Effector memory CD4-positive, alpha-beta T cell (primary cell): ENCODE measurements around the gene MARCHF2.
A peak's percentile ranks its signal among the peaks of the same experiment; 100 is the strongest.

Source experiments
- DNase-seq, 3 donors: peaks; one replicate each; pipeline ENCODE4 v3.0.0-alpha.2; 2020
- H3K27ac ChIP-seq: 2 replicates; pipeline ENCODE4 v1.7.0; 2013; ENCODE audit warnings: mild to moderate bottlenecking, low read length, moderate library complexity; ENCODE audit not compliant: insufficient read depth, poor library complexity, severe bottlenecking
- H3K27me3 ChIP-seq: replicated peaks from 2 replicates; pipeline ENCODE4 v1.7.0; 2013; ENCODE audit warnings: mild to moderate bottlenecking, low read length; ENCODE audit not compliant: insufficient read depth, control insufficient read depth, poor library complexity, severe bottlenecking
- H3K36me3 ChIP-seq: 2 replicates; pipeline ENCODE4 v1.7.0; 2013; ENCODE audit warnings: mild to moderate bottlenecking, low read length, moderate library complexity; ENCODE audit not compliant: control insufficient read depth, insufficient read depth
- H3K4me1 ChIP-seq: 2 replicates; pipeline ENCODE4 v1.7.0; 2013; ENCODE audit warnings: low read length, mild to moderate bottlenecking; ENCODE audit not compliant: control insufficient read depth, insufficient read depth, poor library complexity, severe bottlenecking
- H3K4me3 ChIP-seq: 2 replicates; pipeline ENCODE4 v1.7.0; 2013; ENCODE audit warnings: low read length, low read depth, mild to moderate bottlenecking; ENCODE audit not compliant: insufficient read depth, poor library complexity, severe bottlenecking
- H3K9me3 ChIP-seq: 2 replicates; pipeline ENCODE4 v1.7.0; 2013; ENCODE audit warnings: mild to moderate bottlenecking, low read length, moderate library complexity; ENCODE audit not compliant: control insufficient read depth

The MARCHF2 gene

DNA sequence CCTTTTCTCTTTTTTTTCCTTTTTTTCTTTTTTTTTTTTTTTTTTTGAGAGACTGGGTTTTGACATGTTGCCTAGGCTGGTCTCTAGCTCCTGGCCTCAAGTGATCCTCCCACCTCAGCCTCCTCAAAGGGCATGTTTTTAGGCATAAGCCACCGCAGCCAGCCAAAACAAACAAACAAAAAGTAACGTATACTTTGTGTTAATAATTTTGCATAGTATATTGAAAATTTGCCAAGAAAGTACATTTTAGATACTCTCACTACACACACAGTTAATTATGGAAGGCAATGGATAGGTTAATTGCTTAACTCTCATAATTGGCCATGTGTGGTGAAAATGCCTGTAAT is 24.5 kb upstream of the MARCHF2 start:
- no peak overlapping the region for H3K4me3 ChIP-seq
- H3K4me1 ChIP-seq = peaks cover 5% of the 10 kb centered on the region

DNA sequence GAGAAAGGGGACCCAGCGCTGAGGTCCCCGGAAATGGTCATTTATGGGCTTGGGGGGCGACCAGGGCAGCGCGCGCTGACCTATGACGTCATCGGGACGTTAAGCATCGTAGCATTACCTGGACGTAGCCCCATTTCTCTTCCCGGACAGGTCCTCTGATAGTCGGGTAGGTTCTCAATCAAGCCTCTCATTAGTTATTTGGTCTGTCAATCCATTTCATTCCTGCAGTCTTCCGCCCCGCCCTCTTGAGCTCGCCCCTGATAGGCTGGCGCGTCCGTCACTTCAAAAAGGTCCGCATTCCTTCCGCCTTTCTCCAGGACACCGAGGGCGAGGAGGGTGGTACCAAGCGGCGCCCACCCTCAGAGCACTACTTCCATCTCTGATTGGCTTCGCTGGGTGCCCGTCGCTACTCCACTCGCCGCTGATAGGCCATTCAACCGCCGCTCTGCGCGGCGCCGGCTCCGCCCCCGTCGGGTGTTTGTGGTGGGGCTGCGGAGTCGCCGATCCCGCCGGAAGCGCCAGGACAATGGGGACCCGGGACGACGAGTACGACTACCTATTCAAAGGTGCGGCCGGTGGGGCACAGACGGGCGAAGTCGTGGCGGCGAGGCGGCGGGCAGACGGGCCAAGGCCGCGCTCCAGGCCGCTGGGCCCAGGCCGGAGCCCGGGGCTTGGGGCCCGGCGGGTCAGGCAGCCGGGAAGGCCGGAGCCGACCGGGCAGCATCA is 23.1 kb upstream of the MARCHF2 start, which contains the start of gene RAB11B:
TSS of gene RAB11B (plus strand) at position 470 of the 726 bp plus-strand sequence. CDS start at position 527, 57 bp downstream.
- no peaks in the 10 kb centered on the region for H3K36me3 ChIP-seq
- DNase-seq = peak; percentile 95 to 98 (median 97)
- no peaks in the 10 kb centered on the region for H3K27me3 ChIP-seq
- H3K9me3 ChIP-seq = no peaks in the 10 kb centered on the region
- peak within 1 kb of the TSS; percentile 98 for H3K27ac ChIP-seq
- H3K4me3 ChIP-seq = peak within 1 kb of the TSS; percentile 78
- H3K4me1 ChIP-seq = peaks cover 5% of the 10 kb centered on the region

More for the DNA sequence above, 24.5 kb upstream of the MARCHF2 start:
- Histone ChIP-seq H3K27ac (no peak overlapping the region), H3K9me3 (no peaks in the 10 kb centered on the region), H3K36me3 (no peaks in the 10 kb centered on the region), H3K27me3 (no peaks in the 10 kb centered on the region)
- DNase-seq = no peak

DNA sequence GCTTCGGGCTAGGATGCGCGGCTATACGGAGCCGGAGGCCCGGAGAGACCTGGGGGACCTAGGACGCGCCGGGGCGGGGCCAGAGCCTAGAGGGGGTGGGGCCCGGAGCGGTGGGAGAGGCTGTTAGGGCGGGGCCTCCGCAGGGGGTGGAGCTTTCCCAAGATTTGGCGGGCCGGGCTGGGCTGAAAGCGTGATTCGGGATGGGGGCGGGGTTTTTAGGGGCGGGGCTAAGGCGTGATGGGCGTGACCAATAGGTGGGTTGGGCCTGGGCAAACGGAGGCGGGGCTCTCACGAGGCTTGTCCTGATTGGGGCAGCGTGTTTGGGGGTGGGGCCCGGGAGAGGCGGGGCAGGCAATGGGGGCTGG is 22.5 kb upstream of the MARCHF2 start:
- Histone ChIP-seq H3K9me3 (no peaks in the 10 kb centered on the region), H3K4me1 (peaks cover 5% of the 10 kb centered on the region), H3K4me3 (peak overlapping the region; percentile 78), H3K27me3 (no peaks in the 10 kb centered on the region), H3K27ac (peak overlapping the region; percentile 98), H3K36me3 (peaks cover 2% of the 10 kb centered on the region)
- DNase-seq = peak; percentile 87 to 91 (median 89)

DNA sequence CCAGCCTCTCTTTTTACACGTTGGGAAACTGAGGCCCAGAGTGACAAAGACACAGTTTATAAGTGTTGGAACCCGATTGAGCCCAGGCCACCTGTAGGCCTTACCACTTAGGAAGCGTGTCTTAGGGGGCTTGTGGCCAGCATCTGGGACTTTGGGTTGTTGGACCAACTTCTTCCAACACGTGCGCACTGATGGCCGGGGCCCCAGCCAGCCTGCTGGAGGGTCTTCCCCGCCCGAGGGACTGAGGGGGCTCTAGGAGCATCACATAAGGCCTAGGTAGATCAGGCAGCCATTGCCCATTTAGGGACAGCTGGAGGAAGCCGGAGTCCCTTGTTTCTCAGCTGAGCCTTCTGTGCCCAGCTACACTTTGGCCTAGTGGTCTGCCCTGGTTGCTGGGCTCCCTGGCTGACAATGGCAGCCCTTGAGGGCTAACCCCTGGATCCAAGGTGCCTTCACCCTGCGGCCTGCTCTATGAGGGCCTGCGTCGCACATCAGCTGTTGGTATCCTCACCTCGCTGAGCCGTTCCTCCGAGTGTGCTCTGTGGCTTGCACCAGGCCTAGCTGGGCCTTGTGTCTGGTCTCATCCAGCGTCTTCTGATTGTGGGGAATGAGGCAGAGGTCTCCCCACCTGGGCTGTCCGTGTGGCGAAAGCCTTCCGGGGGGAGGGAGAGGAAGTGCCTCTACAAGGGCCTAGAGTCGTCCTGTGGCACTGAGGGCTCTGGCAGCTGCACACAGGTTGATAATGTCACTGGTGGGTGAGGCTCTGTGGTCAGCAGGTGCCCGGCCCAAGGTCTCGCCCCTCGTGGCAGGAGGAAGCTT is 21.7 kb upstream of the MARCHF2 start:
- H3K27ac ChIP-seq = no peak overlapping the region
- H3K36me3 ChIP-seq = peaks cover 5% of the 10 kb centered on the region
- peaks cover 5% of the 10 kb centered on the region for H3K4me1 ChIP-seq
- no peak overlapping the region for H3K4me3 ChIP-seq
- DNase-seq = no peak
- no peaks in the 10 kb centered on the region for H3K9me3 ChIP-seq
- no peaks in the 10 kb centered on the region for H3K27me3 ChIP-seq

DNA sequence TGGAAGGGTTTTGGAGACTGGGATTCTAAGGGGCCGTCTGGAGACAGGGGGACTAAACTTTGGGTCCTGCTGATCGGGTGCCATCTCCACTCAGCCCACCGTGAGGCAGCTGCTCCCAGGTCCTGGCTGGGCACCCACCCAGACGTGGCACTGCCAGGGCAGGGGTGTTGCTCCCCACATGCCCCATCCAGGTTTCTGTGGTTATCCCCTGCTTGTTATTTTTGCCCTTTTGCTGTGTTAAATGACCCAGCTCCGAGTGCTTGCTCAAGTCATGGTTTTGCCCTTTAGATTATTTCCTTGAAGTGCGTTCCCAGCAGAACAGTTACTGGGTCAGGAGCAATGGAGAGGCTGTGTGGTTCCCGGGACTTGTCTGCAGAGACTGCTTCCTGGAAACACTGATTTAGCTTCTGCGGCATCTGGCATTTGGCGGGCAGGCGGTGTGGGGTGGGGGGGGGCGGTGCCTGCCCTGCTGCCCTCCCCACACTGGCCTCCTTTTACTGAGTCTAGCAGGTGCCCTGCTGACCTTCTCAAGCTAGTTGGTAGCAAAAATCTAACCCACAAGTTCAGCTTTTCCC is 21.0 kb upstream of the MARCHF2 start:
- no peak overlapping the region for H3K4me3 ChIP-seq
- peaks cover 5% of the 10 kb centered on the region for H3K4me1 ChIP-seq
- no peak overlapping the region for H3K27ac ChIP-seq

DNA sequence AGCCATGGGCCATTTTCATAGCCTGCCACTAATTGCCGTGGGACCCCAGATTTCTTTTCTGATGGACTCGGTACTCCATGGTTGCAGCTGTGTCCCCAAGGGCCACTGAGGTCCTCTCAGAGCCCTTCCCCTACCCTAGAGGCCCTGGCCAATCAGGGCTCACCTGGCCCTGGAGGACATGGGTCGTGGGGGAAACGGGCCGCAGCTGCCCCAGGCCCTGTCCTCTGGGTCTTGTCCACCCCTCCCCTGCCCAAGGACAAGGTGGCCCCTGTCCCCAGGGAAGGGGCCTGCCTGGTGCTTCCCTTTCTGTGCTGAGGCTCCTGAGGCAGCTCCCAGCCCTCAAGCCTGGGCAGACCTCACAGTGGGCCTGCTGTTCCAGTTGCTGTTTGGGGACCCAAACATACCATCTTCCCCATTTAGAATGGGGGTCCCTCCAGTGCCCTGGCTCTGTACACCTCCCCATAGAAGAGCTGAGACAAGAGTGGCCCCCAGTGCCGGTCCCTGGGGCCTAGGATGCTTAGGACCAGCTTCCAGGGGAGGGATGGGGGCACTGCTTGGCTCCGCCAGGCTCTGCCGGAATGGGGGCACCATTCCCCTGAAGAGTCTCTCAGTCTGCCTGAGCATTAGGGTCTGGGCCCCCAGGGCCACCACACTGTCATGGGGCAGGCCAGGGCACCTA is 19.8 kb upstream of the MARCHF2 start:
- peaks cover 5% of the 10 kb centered on the region for H3K36me3 ChIP-seq
- H3K27ac ChIP-seq = no peak overlapping the region
- no peaks in the 10 kb centered on the region for H3K9me3 ChIP-seq
- no peak for DNase-seq
- no peak overlapping the region for H3K4me3 ChIP-seq
- peaks cover 5% of the 10 kb centered on the region for H3K4me1 ChIP-seq
- H3K27me3 ChIP-seq = no peaks in the 10 kb centered on the region

More for the DNA sequence above, 21.0 kb upstream of the MARCHF2 start:
- Histone ChIP-seq H3K36me3 (peaks cover 5% of the 10 kb centered on the region), H3K9me3 (no peaks in the 10 kb centered on the region), H3K27me3 (no peaks in the 10 kb centered on the region)
- DNase-seq = no peak

DNA sequence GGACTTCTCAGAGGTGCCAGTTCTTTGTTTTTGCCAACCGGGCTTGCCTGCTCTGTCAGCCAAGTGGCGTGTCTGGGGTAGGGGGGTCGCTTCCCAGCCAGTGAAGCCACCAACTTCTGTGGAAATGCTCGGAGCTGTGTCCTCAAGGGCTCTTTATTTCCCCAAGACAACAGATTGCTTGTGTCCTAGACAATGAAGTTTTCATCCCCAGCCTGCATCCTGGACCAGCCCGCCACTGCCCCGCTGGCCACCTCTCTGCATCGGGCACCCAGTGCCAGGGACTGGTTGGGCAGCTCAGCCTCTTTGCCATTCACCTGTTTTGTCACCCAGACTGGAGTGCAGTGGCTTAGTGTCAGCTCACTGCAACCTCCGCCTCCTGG is 19.2 kb upstream of the MARCHF2 start:
- no peaks in the 10 kb centered on the region for H3K27me3 ChIP-seq
- H3K9me3 ChIP-seq = no peaks in the 10 kb centered on the region
- peaks cover 5% of the 10 kb centered on the region for H3K36me3 ChIP-seq
- DNase-seq = no peak
- no peak overlapping the region for H3K4me3 ChIP-seq
- H3K4me1 ChIP-seq = peaks cover 5% of the 10 kb centered on the region
- no peak overlapping the region for H3K27ac ChIP-seq

DNA sequence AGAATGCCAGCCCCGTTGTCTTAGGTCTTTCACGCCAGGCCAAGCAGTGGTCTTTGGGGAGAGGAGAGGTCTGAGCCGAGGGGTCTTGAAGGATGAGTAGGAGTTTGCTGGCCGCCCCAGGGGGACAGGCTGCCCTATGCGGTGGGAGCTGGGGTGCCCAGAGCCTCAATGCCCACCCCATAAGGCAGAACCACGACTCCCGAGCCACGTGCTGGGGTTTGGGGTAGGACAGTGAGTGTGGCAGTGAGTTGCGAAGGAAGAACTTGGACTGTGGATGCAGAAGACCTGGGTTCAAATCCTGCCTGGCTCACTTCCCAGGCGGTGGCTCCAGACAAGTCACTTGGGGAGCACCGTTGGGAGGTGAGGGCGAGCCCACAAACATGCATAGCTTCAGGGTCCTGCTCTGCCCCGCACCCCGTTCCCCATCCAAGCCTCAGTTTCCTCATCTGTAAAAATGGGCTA is 17.5 kb upstream of the MARCHF2 start:
- no peak overlapping the region for H3K4me3 ChIP-seq
- no peak for DNase-seq
- H3K36me3 ChIP-seq = peaks cover 16% of the 10 kb centered on the region
- no peaks in the 10 kb centered on the region for H3K27me3 ChIP-seq
- peaks cover 5% of the 10 kb centered on the region for H3K4me1 ChIP-seq
- no peaks in the 10 kb centered on the region for H3K9me3 ChIP-seq
- no peak overlapping the region for H3K27ac ChIP-seq

DNA sequence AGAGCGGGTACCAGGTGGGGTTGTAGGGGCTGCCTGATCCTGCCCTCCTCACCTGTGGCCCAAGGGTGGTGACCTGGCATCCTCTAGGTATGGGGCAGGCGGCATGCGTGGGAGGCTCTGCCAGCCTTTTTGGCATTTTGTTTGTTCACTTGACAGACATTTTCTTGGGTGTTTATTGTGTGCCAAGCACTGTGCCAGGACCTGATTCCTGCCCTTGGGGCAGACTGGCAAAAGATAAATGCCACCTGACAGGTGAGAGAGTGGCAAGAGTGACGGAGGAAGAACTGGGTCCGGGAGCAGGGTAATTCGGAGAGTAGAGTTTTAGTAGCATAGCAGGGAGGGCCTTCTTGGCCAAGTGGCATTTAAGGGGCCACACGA is 16.9 kb upstream of the MARCHF2 start:
- H3K4me3 ChIP-seq = no peak overlapping the region
- H3K9me3 ChIP-seq = no peaks in the 10 kb centered on the region
- H3K27me3 ChIP-seq = no peaks in the 10 kb centered on the region
- peaks cover 16% of the 10 kb centered on the region for H3K36me3 ChIP-seq
- no peak overlapping the region for H3K27ac ChIP-seq
- DNase-seq = no peak
- peaks cover 5% of the 10 kb centered on the region for H3K4me1 ChIP-seq
